ENCODE measurements around the gene CEP78. TPM values are rescaled to one million over a fixed set of nuclear protein-coding genes. Genes with fewer than 3 reads are reported as not detected.

CEP78 gene
- total RNA-seq, 1 donor from 2014 or later: 29.7 TPM

DNA sequence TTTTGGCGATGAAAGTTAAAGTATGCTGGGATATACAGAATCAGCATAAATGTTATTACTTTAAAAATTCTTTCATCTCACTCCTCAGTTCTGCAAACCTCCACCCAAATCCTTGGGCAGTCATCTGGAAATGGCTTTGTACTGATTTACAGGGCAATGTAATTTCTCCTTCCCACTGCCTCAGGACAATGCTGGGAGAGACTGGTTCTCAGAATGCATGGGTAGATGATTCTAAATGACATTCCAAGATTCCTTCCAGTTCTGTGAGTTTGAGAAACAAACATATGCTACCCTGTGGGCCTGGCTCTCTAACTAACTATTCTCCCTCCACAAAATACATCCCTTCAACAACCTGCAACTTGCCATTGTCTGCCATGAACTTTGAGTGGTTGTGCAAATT, 53.6 kb downstream of the CEP78 start:
- Mint-ChIP-seq H3K9me3 (ENCODE audit: unreplicated experiment) (peaks cover 2% of the 10 kb centered on the region), H3K4me3 (ENCODE audit: unreplicated experiment) (no peak overlapping the region)

DNA sequence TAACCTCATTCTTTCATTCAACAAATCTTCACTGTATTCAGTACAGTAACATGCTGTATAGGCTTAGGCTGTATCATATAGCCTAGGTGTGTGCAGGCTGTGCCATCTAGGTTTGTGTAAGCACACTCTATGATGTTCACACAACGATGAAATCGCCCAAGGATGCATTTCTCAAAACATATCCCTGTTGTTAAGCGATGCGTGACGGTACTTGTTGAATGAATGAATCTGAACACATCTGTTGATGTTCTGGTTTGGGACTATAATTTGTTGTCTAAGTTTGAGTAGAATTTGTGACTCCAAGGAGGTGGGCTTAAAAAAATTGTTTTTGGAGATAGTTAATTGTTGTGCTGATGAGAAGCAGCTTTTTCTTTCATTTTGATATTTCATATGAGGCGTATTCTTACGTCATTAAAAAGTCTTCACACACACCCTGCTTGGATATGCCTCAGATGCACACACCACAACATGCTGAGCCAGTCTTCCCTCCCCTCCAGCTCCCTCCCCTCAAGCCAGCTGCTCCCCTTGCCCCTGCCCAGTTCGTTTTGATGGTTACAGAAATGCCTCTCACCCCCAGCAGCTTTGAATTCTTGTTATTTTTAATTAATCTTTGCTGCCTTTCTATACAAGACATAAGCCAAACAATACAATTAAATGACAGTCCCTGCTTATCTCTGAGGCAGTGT, 55.5 kb downstream of the CEP78 start:
- Mint-ChIP-seq H3K9me3 (ENCODE audit: unreplicated experiment) (peaks cover 5% of the 10 kb centered on the region), H3K27ac (ENCODE audit: unreplicated experiment) (peak overlapping the region; percentile 10), H3K4me1 (ENCODE audit: low read depth, unreplicated experiment) (peaks cover 15% of the 10 kb centered on the region), H3K27me3 (ENCODE audit: unreplicated experiment) (peaks cover 5% of the 10 kb centered on the region), H3K4me3 (ENCODE audit: unreplicated experiment) (no peak overlapping the region), H3K36me3 (ENCODE audit: unreplicated experiment) (no peaks in the 10 kb centered on the region)
- no peak for DNase-seq
- TF ChIP-seq, protein P1, sequence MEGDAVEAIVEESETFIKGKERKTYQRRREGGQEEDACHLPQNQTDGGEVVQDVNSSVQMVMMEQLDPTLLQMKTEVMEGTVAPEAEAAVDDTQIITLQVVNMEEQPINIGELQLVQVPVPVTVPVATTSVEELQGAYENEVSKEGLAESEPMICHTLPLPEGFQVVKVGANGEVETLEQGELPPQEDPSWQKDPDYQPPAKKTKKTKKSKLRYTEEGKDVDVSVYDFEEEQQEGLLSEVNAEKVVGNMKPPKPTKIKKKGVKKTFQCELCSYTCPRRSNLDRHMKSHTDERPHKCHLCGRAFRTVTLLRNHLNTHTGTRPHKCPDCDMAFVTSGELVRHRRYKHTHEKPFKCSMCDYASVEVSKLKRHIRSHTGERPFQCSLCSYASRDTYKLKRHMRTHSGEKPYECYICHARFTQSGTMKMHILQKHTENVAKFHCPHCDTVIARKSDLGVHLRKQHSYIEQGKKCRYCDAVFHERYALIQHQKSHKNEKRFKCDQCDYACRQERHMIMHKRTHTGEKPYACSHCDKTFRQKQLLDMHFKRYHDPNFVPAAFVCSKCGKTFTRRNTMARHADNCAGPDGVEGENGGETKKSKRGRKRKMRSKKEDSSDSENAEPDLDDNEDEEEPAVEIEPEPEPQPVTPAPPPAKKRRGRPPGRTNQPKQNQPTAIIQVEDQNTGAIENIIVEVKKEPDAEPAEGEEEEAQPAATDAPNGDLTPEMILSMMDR (IDR thresholded peaks at IDR 0.05; ENCODE audit: partially characterized antibody, unreplicated experiment): no peak

More for the DNA sequence above, 53.6 kb downstream of the CEP78 start:
- TF ChIP-seq, protein P1 (IDR thresholded peaks at IDR 0.05; ENCODE audit: partially characterized antibody, unreplicated experiment): no peak
- no peak for DNase-seq
- peaks cover 2% of the 10 kb centered on the region for H3K27me3 Mint-ChIP-seq (ENCODE audit: unreplicated experiment)
- peaks cover 10% of the 10 kb centered on the region for H3K4me1 Mint-ChIP-seq (ENCODE audit: low read depth, unreplicated experiment)
- no peak overlapping the region for H3K27ac Mint-ChIP-seq (ENCODE audit: unreplicated experiment)
- H3K36me3 Mint-ChIP-seq (ENCODE audit: unreplicated experiment): no peaks in the 10 kb centered on the region

DNA sequence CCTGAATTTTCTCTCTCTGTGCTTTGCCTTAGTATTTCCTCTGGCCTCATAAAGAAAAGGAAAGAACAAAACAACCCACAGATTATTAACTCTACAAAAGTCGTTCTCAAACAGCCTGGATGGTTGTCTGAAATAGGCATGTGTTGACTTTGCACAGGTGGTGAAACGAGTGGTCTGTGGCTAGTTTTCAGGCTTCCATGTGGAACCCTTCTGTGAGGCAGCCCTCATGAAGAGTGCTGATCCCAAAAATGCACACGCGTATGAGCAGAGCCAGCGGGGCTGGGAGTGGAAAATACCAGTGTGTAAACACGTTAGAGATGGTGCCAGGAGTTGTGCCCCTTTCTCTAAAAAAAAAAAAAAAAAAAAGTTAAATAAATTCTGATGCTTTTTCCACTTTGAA, 56.2 kb downstream of the CEP78 start:
- Mint-ChIP-seq H3K4me3 (ENCODE audit: unreplicated experiment) (no peak overlapping the region), H3K36me3 (ENCODE audit: unreplicated experiment) (no peaks in the 10 kb centered on the region), H3K27me3 (ENCODE audit: unreplicated experiment) (peaks cover 8% of the 10 kb centered on the region), H3K9me3 (ENCODE audit: unreplicated experiment) (peaks cover 10% of the 10 kb centered on the region), H3K27ac (ENCODE audit: unreplicated experiment) (peak overlapping the region; percentile 10), H3K4me1 (ENCODE audit: low read depth, unreplicated experiment) (peaks cover 15% of the 10 kb centered on the region)
- DNase-seq: no peak
- TF ChIP-seq, protein P1 (IDR thresholded peaks at IDR 0.05; ENCODE audit: partially characterized antibody, unreplicated experiment): no peak

DNA sequence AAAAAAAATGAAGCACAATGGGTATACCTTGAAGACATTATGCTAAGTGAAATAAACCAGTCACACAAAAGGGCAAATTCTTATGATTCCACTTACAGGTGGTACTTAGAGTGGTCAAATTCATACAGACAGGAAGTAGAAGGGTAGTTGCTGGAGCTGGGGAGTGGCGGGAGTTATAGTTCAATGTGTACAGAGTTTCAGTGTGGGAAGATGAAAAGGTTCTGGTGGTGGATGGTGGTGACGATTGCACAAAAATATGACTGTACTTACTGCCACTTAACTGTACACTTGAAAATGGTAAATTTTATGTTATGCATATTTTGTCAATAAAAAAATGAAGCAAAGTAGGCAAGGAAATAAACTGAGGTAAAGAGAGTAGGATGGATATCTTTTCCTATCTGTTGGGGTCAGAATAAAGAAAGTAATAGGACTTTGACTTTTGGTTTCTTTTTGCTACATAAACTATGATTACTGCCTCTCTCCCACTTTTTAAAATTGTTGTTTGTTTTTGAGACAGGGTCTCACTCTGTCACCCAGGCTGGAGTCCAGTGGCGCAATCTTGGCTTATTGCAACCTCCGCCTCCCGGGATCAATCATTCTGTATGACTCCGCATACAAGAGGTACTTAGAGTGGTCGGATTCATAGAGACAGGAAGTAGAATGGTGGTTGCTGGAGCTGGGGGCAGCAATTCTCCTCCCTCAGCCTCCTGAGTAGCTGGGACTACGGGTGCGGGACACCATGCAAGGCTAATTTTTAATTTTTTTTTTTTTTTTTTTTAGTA, 57.0 kb downstream of the CEP78 start:
- Mint-ChIP-seq H3K4me3 (ENCODE audit: unreplicated experiment) (no peak overlapping the region), H3K27ac (ENCODE audit: unreplicated experiment) (no peak overlapping the region), H3K4me1 (ENCODE audit: low read depth, unreplicated experiment) (peaks cover 15% of the 10 kb centered on the region), H3K36me3 (ENCODE audit: unreplicated experiment) (no peaks in the 10 kb centered on the region), H3K9me3 (ENCODE audit: unreplicated experiment) (peaks cover 12% of the 10 kb centered on the region), H3K27me3 (ENCODE audit: unreplicated experiment) (peaks cover 8% of the 10 kb centered on the region)
- TF ChIP-seq, protein P1 (IDR thresholded peaks at IDR 0.05; ENCODE audit: partially characterized antibody, unreplicated experiment): no peak
- no peak for DNase-seq
